HG03520 (cell line): Measurements from ENCODE around the gene RAG2.

Experiments used
- ATAC-seq: cut with Tn5 transposase; IDR thresholded peaks from one replicate; pipeline ENCODE4 v1.9.1; 2021; ENCODE audit warnings: mild to moderate bottlenecking, moderate library complexity; ENCODE audit not compliant: unreplicated experiment

Gene RAG2

GRCh38 chr11:36601155-36601554, 3.1 kb upstream of the RAG2 start:
- no peak for ATAC-seq

GRCh38 chr11:36600180-36600579, 2.1 kb upstream of the RAG2 start:
- ATAC-seq = no peak

- no peak for ATAC-seq
These were observed 1.2 kb downstream of the RAG2 start for GRCh38 chr11:36596880-36597279.

- peak; percentile 91 for ATAC-seq
These were observed 3.6 kb downstream of the RAG2 start, which contains the start of gene IFTAP for GRCh38 chr11:36594316-36594989. TSS of gene IFTAP (plus strand) at chr11:36594502. CDS start at chr11:36610104, 15,602 bp downstream.

GRCh38 chr11:36591433-36591832, 6.6 kb downstream of the RAG2 start:
- no peak for ATAC-seq

- ATAC-seq = no peak
These were observed 7.5 kb downstream of the RAG2 start for GRCh38 chr11:36590513-36590912.

GRCh38 chr11:36588099-36588498, 9.9 kb downstream of the RAG2 start:
- ATAC-seq = no peak

GRCh38 chr11:36586543-36586942, 11.5 kb downstream of the RAG2 start:
- peak; percentile 89 for ATAC-seq

GRCh38 chr11:36583667-36584066, 14.4 kb downstream of the RAG2 start:
- ATAC-seq = no peak

GRCh38 chr11:36581536-36581935, 16.5 kb downstream of the RAG2 start:
- ATAC-seq = no peak

- ATAC-seq = no peak
These were observed 19.6 kb downstream of the RAG2 start for GRCh38 chr11:36578458-36578857.

- no peak for ATAC-seq
These were observed 20.2 kb downstream of the RAG2 start for GRCh38 chr11:36577859-36578258.

- ATAC-seq = no peak
These were observed 20.7 kb downstream of the RAG2 start for GRCh38 chr11:36577373-36577772.

- no peak for ATAC-seq
These were observed 23.6 kb downstream of the RAG2 start for GRCh38 chr11:36574486-36574885.

- ATAC-seq = no peak
These were observed 28.9 kb downstream of the RAG2 start for GRCh38 chr11:36569095-36569494.

- no peak for ATAC-seq
These were observed 30.3 kb downstream of the RAG2 start, which contains the start of gene RAG1 for GRCh38 chr11:36567694-36568093. TSS of gene RAG1 (plus strand) at chr11:36568007. CDS start at chr11:36573305, 5,298 bp downstream.

GRCh38 chr11:36566407-36567053, 31.5 kb downstream of the RAG2 start:
- no peak for ATAC-seq

- ATAC-seq = no peak
These were observed 32.9 kb downstream of the RAG2 start for GRCh38 chr11:36565031-36565610.

- peak; percentile 70 for ATAC-seq
These were observed 33.5 kb downstream of the RAG2 start for GRCh38 chr11:36564376-36565030.

GRCh38 chr11:36558571-36559413, 39.2 kb downstream of the RAG2 start:
- ATAC-seq = peak; percentile 99

- no peak for ATAC-seq
These were observed 40.0 kb downstream of the RAG2 start for GRCh38 chr11:36557991-36558390.
